ENCODE measurements around the gene SFXN5. TPM values are rescaled to one million over a fixed set of nuclear protein-coding genes. Genes with fewer than 3 reads are reported as not detected.

Gene SFXN5
- polyA plus RNA-seq, 3 donors: 5.9 to 28.6 (median 9.5) TPM

GRCh38 chr2:73103018-73103542 lies 31.6 kb upstream of the SFXN5 start:
- Mint-ChIP-seq H3K9me3 (peaks cover 0 to 1% (median 0%) of the 10 kb centered on the region in 7 donors), H3K4me3 (no peak overlapping the region), H3K36me3 (no peaks in the 10 kb centered on the region), H3K27me3 (ENCODE audit: low read depth in 3 of 3) (peaks cover 3 to 10% (median 7%) of the 10 kb centered on the region in 3 donors), H3K27ac (no peak overlapping the region), H3K4me1 (peaks cover 14% of the 10 kb centered on the region)
- peaks cover 0 to 7% of the 10 kb centered on the region in 2 donors for H3K4me1 ChIP-seq (ENCODE audit: control insufficient read depth in 1 of 2, insufficient read depth in 2 of 2, low read length in 2 of 2)
- H3K4me2 ChIP-seq (replicated peaks; ENCODE audit: extremely low read depth, low read length, poor library complexity, severe bottlenecking): no peak overlapping the region
- no peak overlapping the region for H2AFZ ChIP-seq (ENCODE audit: insufficient read depth, low read depth, low read length, poor library complexity, severe bottlenecking)
- TF ChIP-seq, protein P1, sequence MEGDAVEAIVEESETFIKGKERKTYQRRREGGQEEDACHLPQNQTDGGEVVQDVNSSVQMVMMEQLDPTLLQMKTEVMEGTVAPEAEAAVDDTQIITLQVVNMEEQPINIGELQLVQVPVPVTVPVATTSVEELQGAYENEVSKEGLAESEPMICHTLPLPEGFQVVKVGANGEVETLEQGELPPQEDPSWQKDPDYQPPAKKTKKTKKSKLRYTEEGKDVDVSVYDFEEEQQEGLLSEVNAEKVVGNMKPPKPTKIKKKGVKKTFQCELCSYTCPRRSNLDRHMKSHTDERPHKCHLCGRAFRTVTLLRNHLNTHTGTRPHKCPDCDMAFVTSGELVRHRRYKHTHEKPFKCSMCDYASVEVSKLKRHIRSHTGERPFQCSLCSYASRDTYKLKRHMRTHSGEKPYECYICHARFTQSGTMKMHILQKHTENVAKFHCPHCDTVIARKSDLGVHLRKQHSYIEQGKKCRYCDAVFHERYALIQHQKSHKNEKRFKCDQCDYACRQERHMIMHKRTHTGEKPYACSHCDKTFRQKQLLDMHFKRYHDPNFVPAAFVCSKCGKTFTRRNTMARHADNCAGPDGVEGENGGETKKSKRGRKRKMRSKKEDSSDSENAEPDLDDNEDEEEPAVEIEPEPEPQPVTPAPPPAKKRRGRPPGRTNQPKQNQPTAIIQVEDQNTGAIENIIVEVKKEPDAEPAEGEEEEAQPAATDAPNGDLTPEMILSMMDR (IDR thresholded peaks at IDR 0.05): no peak
- H3K36me3 ChIP-seq (replicated peaks in 1 of 2; ENCODE audit: control insufficient read depth in 1 of 2, insufficient read depth in 2 of 2, low read length in 2 of 2): no peaks in the 10 kb centered on the region
- no peaks in the 10 kb centered on the region for H3K79me2 ChIP-seq (ENCODE audit: insufficient read depth, low read length)
- no peak overlapping the region for H3K27ac ChIP-seq (ENCODE audit: low read depth in 1 of 2, low read length in 2 of 2)
- H3K27me3 ChIP-seq (ENCODE audit: control insufficient read depth in 2 of 2, insufficient read depth in 2 of 2, low read length in 2 of 2): no peaks in the 10 kb centered on the region
- intact Hi-C loops (cut with micrococcal nuclease): no loop called here
- H3K9ac ChIP-seq (ENCODE audit: insufficient read depth, low read length, poor library complexity, severe bottlenecking): no peak overlapping the region
- H4K20me1 ChIP-seq (ENCODE audit: insufficient read depth, low read length): no peaks in the 10 kb centered on the region
- no peak for DNase-seq
- H3K9me3 ChIP-seq (replicated peaks in 1 of 2; ENCODE audit: control insufficient read depth in 1 of 2, insufficient read depth in 1 of 2, low read length in 2 of 2): no peaks in the 10 kb centered on the region
- no peak overlapping the region for H3K4me3 ChIP-seq (replicated peaks in 1 of 3; ENCODE audit: low read depth in 2 of 3, low read length in 3 of 3)
- WGBS (ENCODE audit: insufficient coverage): 81% methylated on average over 2 of the region's 2 CpGs

DNA sequence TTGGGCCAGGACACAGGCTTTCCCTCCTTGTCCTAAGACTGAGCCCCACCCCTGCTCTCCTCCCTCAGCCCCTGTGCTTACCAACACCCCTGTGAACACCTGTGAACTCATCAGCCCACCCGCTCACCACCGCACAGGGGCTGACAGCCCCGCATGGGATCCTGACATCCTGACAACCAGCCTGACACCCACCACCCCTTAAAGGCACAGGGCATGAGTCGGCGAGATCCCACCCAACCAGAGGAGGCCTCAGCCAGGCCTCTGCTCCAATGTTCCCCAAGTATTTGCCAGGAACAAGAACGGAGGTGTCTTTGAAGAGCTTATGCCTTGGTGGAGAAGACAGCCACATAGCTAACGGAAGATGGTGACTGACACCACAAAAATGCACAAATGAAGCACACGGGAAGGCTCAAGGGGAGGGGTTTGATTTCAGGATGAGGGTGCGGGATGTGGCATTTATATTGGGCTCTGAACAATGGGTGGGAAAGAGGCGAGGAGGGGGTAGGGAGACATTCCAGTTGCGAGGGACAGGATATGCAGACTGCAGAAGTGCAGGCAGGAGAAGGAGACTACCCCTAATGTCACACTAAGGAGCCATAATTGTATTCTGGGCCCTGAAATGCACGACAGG lies 30.2 kb upstream of the SFXN5 start:
- no peak overlapping the region for H3K4me2 ChIP-seq (replicated peaks; ENCODE audit: extremely low read depth, low read length, poor library complexity, severe bottlenecking)
- no peaks in the 10 kb centered on the region for H3K36me3 ChIP-seq (replicated peaks in 1 of 2; ENCODE audit: control insufficient read depth in 1 of 2, insufficient read depth in 2 of 2, low read length in 2 of 2)
- peaks cover 7 to 10% (median 7%) of the 10 kb centered on the region in 3 donors for H3K27me3 Mint-ChIP-seq (ENCODE audit: low read depth in 3 of 3)
- DNase-seq: no peak
- intact Hi-C loops (cut with micrococcal nuclease): no loop called here
- H3K4me3 ChIP-seq (replicated peaks in 1 of 3; ENCODE audit: low read depth in 2 of 3, low read length in 3 of 3): no peak overlapping the region
- no peak overlapping the region for H3K27ac Mint-ChIP-seq
- no peaks in the 10 kb centered on the region for H3K9me3 Mint-ChIP-seq
- no peak overlapping the region for H3K27ac ChIP-seq (ENCODE audit: low read depth in 1 of 2, low read length in 2 of 2)
- H3K79me2 ChIP-seq (ENCODE audit: insufficient read depth, low read length): no peaks in the 10 kb centered on the region
- H3K4me1 Mint-ChIP-seq: peaks cover 7% of the 10 kb centered on the region
- no peaks in the 10 kb centered on the region for H4K20me1 ChIP-seq (ENCODE audit: insufficient read depth, low read length)
- no peaks in the 10 kb centered on the region for H3K27me3 ChIP-seq (ENCODE audit: control insufficient read depth in 2 of 2, insufficient read depth in 2 of 2, low read length in 2 of 2)
- H3K9me3 ChIP-seq (replicated peaks in 1 of 2; ENCODE audit: control insufficient read depth in 1 of 2, insufficient read depth in 1 of 2, low read length in 2 of 2): no peaks in the 10 kb centered on the region
- no peaks in the 10 kb centered on the region for H3K4me1 ChIP-seq (ENCODE audit: control insufficient read depth in 1 of 2, insufficient read depth in 2 of 2, low read length in 2 of 2)
- no peaks in the 10 kb centered on the region for H3K36me3 Mint-ChIP-seq
- TF ChIP-seq, protein P1 (IDR thresholded peaks at IDR 0.05): no peak
- H3K9ac ChIP-seq (ENCODE audit: insufficient read depth, low read length, poor library complexity, severe bottlenecking): no peak overlapping the region
- H2AFZ ChIP-seq (ENCODE audit: insufficient read depth, low read depth, low read length, poor library complexity, severe bottlenecking): no peak overlapping the region
- WGBS (ENCODE audit: insufficient coverage): 95% methylated on average over 9 of the region's 12 CpGs
- no peak overlapping the region for H3K4me3 Mint-ChIP-seq
